B cell (primary cell): ENCODE measurements around the gene ATG4B. TPM values are rescaled to one million over a fixed set of nuclear protein-coding genes. Genes with fewer than 3 reads are reported as not detected.
A peak's percentile ranks its signal among the peaks of the same experiment; 100 is the strongest.

Source experiments
- ATAC-seq: fragments of 200-7000 bp; cut with Tn5 transposase; one replicate; pipeline ENCODE4 v1.10.0; 2021; ENCODE audit warnings: low read depth, mild to moderate bottlenecking, moderate number of reproducible peaks, moderate library complexity
- CTCF ChIA-PET: fragments of 350-600 bp; sonication (Branson Sonifier 250); formaldehyde crosslinking; loops from one replicate; lab custom pipeline; 2021; ENCODE audit warnings: antibody characterized with exemption, inconsistent platforms; lab: Charles Lee
- POLR2A ChIA-PET: fragments of 350-600 bp; sonication (Branson Sonifier 250); formaldehyde crosslinking; loops from one replicate; lab custom pipeline; 2021; ENCODE audit warnings: antibody characterized with exemption; lab: Charles Lee
- DNase-seq: peaks from one replicate; pipeline ENCODE4 v3.0.0; 2013
- H2AFZ ChIP-seq: 2 replicates; pipeline ENCODE4 v1.6.1; 2012; ENCODE audit warnings: mild to moderate bottlenecking, low read depth, low read length; ENCODE audit not compliant: insufficient read depth, poor library complexity, severe bottlenecking
- H3K27ac ChIP-seq, 2 donors: 1 replicate in 1 of 2; 2 replicates in 1 of 2; pipeline ENCODE4 v1.5.1; 2012 to 2013; ENCODE audit warnings: low read length in 2 of 2, mild to moderate bottlenecking in 2 of 2, moderate library complexity in 1 of 2
- H3K27me3 ChIP-seq, 4 experiments: fragments of 200-600 bp in 1 of 4; sonication (generic) in 1 of 4; replicated peaks in 1 of 4; 1 replicate in 2 of 4; 2 replicates in 2 of 4; pipeline versions ENCODE4 v1.6.1 to v1.7.0; 2013 to 2016; ENCODE audit warnings: low read length in 3 of 4, mild to moderate bottlenecking in 2 of 4, mixed read lengths in 1 of 4, moderate library complexity in 1 of 4; ENCODE audit not compliant: insufficient read depth in 4 of 4, control insufficient read depth in 3 of 4; ENCODE audit errors: control extremely low read depth in 1 of 4
- H3K36me3 ChIP-seq, 2 experiments: replicated peaks in 1 of 2; 1 replicate in 1 of 2; 2 replicates in 1 of 2; pipeline versions ENCODE4 v1.6.1 to v1.7.1; 2013; ENCODE audit warnings: low read length in 1 of 2; ENCODE audit not compliant: insufficient read depth in 2 of 2, control insufficient read depth in 1 of 2; ENCODE audit errors: control extremely low read depth in 1 of 2, extremely low read depth in 1 of 2
- H3K4me1 ChIP-seq, 2 donors: fragments of 200-600 bp in 1 of 2; sonication (generic) in 1 of 2; 1 replicate in 1 of 2; 2 replicates in 1 of 2; pipeline versions ENCODE4 v1.5.1 to v1.6.1; 2013 to 2017; ENCODE audit warnings: low read length in 2 of 2; ENCODE audit not compliant: control insufficient read depth in 2 of 2, insufficient read depth in 2 of 2
- H3K4me2 ChIP-seq: replicated peaks from 2 replicates; pipeline ENCODE3; 2012; ENCODE audit warnings: mild to moderate bottlenecking, low read depth, low read length; ENCODE audit not compliant: poor library complexity, severe bottlenecking
- H3K4me3 ChIP-seq, 5 experiments: fragments of 200-600 bp in 1 of 5; sonication (generic) in 1 of 5; 1 replicate in 3 of 5; 2 replicates in 2 of 5; pipeline versions ENCODE4 v1.5.1 to v1.7.0; 2011 to 2016; ENCODE audit warnings: low read length in 4 of 5, mild to moderate bottlenecking in 4 of 5, low read depth in 2 of 5, control low read depth in 1 of 5, moderate library complexity in 1 of 5; ENCODE audit not compliant: insufficient read depth in 1 of 5; ENCODE audit errors: control extremely low read depth in 1 of 5, extremely low read depth in 1 of 5
- H3K79me2 ChIP-seq: fragments of 200-600 bp; sonication (generic); one replicate; pipeline ENCODE4 v1.6.0; 2016; ENCODE audit warnings: low read length; ENCODE audit not compliant: control insufficient read depth, insufficient read depth
- H3K9ac ChIP-seq: fragments of 200-600 bp; sonication (generic); 2 replicates; pipeline ENCODE4 v1.6.1; 2017; ENCODE audit warnings: mild to moderate bottlenecking, low read length, moderate library complexity
- H3K9me3 ChIP-seq, 3 donors: one replicate each; pipeline versions ENCODE4 v1.6.1 to v1.7.1; 2013; ENCODE audit warnings: low read length in 2 of 3; ENCODE audit not compliant: control insufficient read depth in 2 of 3, insufficient read depth in 1 of 3; ENCODE audit errors: control extremely low read depth in 1 of 3
- H4K20me1 ChIP-seq: 2 replicates; pipeline ENCODE4 v1.6.0; 2012; ENCODE audit warnings: mild to moderate bottlenecking, low read length; ENCODE audit not compliant: insufficient read depth, control insufficient read depth, poor library complexity, severe bottlenecking
- H3K27ac Mint-ChIP-seq: one replicate; pipeline ENCODE4 v1.8.0; 2021; ENCODE audit warnings: mixed read lengths
- H3K27me3 Mint-ChIP-seq: one replicate; pipeline ENCODE4 v1.8.0; 2021; ENCODE audit warnings: mixed read lengths
- H3K4me1 Mint-ChIP-seq: one replicate; pipeline ENCODE4 v1.8.0; 2021; ENCODE audit warnings: mixed read lengths
- H3K4me3 Mint-ChIP-seq: one replicate; pipeline ENCODE4 v1.8.0; 2021; ENCODE audit warnings: mixed read lengths
- H3K9me3 Mint-ChIP-seq: one replicate; pipeline ENCODE4 v1.8.0; 2022; ENCODE audit warnings: mixed read lengths; ENCODE audit not compliant: insufficient read depth
- EZH2 ChIP-seq: IDR thresholded peaks from 2 replicates; pipeline ENCODE4 v1.6.1; 2012; ENCODE audit warnings: borderline replicate concordance, low read depth, mild to moderate bottlenecking, moderate library complexity, low read length; ENCODE audit not compliant: insufficient read depth, poor library complexity, severe bottlenecking
- WGBS: methylation state at CpG from one replicate; pipeline ENCODE4 v1.1.5; 2013; ENCODE audit warnings: missing lambda C conversion rate; ENCODE audit not compliant: insufficient coverage; 5-methylcytosine and 5-hydroxymethylcytosine counted together
- intact Hi-C: fragments of 100-400 bp; cut with micrococcal nuclease; formaldehyde crosslinking; loops from one replicate; pipeline ENCODE4 v1.10.0; 2022
- polyA plus RNA-seq: library from polyadenylated mRNA; depleted of rRNA; stranded (reverse); fragments of >200 nt; gene quantifications from 2 replicates; pipeline ENCODE4 v1.2.3, GENCODE V29; 2012
- total RNA-seq, 2 donors: library from RNA; stranded (reverse); fragments of 120-200 nt in 1 of 2; gene quantifications; 1 replicate in 1 of 2; 2 replicates in 1 of 2; pipeline versions ENCODE4 v1.2.3 to v1.2.4, GENCODE V29; 2013 to 2022
- TF ChIP-seq, protein P1 (sequence below): fragments of 200-600 bp; IDR thresholded peaks from one replicate; pipeline ENCODE4 v1.8.0; 2022; ENCODE audit warnings: antibody characterized with exemption, mild to moderate bottlenecking

The ATG4B gene
- total and polyA plus RNA-seq, 2 donors (not counting 1 experiment from before 2014, with no cell fraction given), result 130 TPM

DNA sequence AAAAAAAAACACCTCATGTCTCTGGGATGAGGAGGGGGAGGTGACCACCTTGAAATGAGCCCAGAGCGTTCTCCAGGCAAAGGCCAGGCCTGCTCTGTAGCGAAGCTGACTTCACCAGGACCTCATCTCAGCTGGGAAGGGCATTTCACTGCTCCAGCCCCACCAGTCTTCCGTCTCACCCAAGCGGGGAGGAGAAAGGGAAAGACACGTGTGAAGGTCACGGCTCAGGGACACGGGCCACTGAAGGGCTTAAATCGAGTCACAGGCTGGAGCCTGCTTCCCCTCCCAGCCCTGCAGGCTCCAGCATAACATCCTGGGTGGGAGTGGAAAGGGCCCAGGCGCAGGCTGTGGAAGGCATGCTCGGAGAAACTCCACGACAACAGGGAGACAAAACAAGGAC lies 18.7 kb upstream of the ATG4B start:
- H3K9me3 ChIP-seq, result no peaks in the 10 kb centered on the region
- Mint-ChIP-seq H3K4me3 (no peak overlapping the region), H3K27me3 (no peaks in the 10 kb centered on the region), H3K4me1 (peaks cover 22% of the 10 kb centered on the region), H3K27ac (peak overlapping the region; percentile 26), H3K9me3 (no peaks in the 10 kb centered on the region)
- DNase-seq, result no peak
- WGBS, result 99% methylated on average over 9 of the region's 11 CpGs
- H2AFZ ChIP-seq, result no peak overlapping the region
- H3K4me3 ChIP-seq, result no peak overlapping the region
- H3K27me3 ChIP-seq, result no peaks in the 10 kb centered on the region
- ChIA-PET CTCF (interaction anchor here (0.7 kb wide), 1 partner anchor 402 kb away, joined by 3 read pairs; no protein-coding TSS in a partner anchor), POLR2A (no interaction called here)
- no peaks in the 10 kb centered on the region for H4K20me1 ChIP-seq
- H3K4me1 ChIP-seq, result peaks cover 15 to 18% of the 10 kb centered on the region in 2 donors
- TF ChIP-seq EZH2, result no peak
- TF ChIP-seq, protein P1, sequence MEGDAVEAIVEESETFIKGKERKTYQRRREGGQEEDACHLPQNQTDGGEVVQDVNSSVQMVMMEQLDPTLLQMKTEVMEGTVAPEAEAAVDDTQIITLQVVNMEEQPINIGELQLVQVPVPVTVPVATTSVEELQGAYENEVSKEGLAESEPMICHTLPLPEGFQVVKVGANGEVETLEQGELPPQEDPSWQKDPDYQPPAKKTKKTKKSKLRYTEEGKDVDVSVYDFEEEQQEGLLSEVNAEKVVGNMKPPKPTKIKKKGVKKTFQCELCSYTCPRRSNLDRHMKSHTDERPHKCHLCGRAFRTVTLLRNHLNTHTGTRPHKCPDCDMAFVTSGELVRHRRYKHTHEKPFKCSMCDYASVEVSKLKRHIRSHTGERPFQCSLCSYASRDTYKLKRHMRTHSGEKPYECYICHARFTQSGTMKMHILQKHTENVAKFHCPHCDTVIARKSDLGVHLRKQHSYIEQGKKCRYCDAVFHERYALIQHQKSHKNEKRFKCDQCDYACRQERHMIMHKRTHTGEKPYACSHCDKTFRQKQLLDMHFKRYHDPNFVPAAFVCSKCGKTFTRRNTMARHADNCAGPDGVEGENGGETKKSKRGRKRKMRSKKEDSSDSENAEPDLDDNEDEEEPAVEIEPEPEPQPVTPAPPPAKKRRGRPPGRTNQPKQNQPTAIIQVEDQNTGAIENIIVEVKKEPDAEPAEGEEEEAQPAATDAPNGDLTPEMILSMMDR, result no peak
- no peak overlapping the region for H3K9ac ChIP-seq
- H3K27ac ChIP-seq, result no peak overlapping the region
- no peaks in the 10 kb centered on the region for H3K36me3 ChIP-seq
- ATAC-seq, result no peak
- peaks cover 88% of the 10 kb centered on the region for H3K79me2 ChIP-seq
- H3K4me2 ChIP-seq, result no peak overlapping the region
- intact Hi-C loops, result no loop called here

DNA sequence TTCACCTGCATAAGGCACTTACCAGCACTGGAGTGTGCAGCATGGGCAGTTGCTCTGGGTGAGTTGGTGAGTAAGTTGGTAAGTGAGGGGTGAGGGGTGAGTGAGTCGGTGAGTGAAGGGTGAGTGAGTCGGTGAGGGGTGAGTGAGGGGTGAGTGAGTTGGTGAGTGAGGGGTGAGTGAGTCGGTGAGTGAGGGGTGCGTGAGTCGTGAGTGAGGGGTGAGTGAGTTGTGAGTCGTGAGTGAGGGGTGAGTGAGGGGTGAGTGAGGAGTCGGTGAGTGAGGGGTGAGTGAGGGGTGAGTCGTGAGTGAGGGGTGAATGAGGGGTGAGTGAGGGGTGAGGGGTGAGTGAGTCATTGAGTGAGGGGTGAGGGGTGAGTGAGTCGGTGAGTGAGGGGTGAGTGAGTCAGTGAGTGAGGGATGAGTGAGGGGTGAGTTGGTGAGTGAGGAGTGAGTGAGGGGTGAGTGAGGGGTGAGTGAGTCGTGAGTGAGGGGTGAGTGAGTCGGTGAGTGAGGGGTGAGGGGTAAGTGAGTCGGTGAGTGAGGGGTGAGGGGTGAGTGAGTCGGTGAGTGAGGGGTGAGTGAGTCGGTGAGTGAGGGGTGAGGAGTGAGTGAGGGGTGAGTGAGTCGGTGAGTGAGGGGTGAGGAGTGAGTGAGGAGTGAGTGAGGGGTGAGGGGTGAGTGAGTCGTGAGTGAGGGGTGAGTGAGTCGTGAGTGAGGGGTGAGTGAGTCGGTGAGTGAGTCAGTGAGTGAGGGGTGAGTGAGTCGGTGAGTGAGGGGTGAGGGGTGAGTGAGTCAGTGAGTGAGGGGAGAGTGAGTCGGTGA lies 17.7 kb upstream of the ATG4B start:
- TF ChIP-seq, protein P1, result no peak
- no peak overlapping the region for H2AFZ ChIP-seq
- Mint-ChIP-seq H3K9me3 (no peaks in the 10 kb centered on the region), H3K27ac (no peak overlapping the region), H3K4me1 (peaks cover 22% of the 10 kb centered on the region), H3K27me3 (no peaks in the 10 kb centered on the region), H3K4me3 (no peak overlapping the region)
- ChIA-PET CTCF (no interaction called here), POLR2A (no interaction called here)
- H3K27me3 ChIP-seq, result no peaks in the 10 kb centered on the region
- no peak overlapping the region for H3K27ac ChIP-seq
- H3K9ac ChIP-seq, result no peak overlapping the region
- ATAC-seq (no peak), DNase-seq (no peak)
- 94% methylated on average over 20 of the region's 20 CpGs for WGBS
- no peaks in the 10 kb centered on the region for H3K9me3 ChIP-seq
- intact Hi-C loops, result no loop called here
- H4K20me1 ChIP-seq, result no peaks in the 10 kb centered on the region
- no peak overlapping the region for H3K4me3 ChIP-seq
- peaks cover 15 to 18% of the 10 kb centered on the region in 2 donors for H3K4me1 ChIP-seq
- H3K4me2 ChIP-seq, result no peak overlapping the region
- H3K79me2 ChIP-seq, result peaks cover 92% of the 10 kb centered on the region
- H3K36me3 ChIP-seq, result no peaks in the 10 kb centered on the region
